Liver (tissue), 3 donors: ENCODE data around the gene ASPG.

Source experiments
- HNF4A ChIP-seq, 2 donors: conservative IDR thresholded peaks; 2 replicates each; pipeline ENCODE4 v1.6.1; 2016; ENCODE audit warnings: antibody characterized with exemption in 2 of 2, mild to moderate bottlenecking in 2 of 2
- SP1 ChIP-seq: IDR thresholded peaks from 2 replicates; pipeline ENCODE4 v1.6.1; 2018; ENCODE audit warnings: antibody characterized with exemption, mild to moderate bottlenecking
- TAF1 ChIP-seq: conservative IDR thresholded peaks from 2 replicates; pipeline ENCODE4 v1.6.1; 2016; ENCODE audit warnings: antibody characterized with exemption, mild to moderate bottlenecking
- TF ChIP-seq, protein P1 (sequence below): fragments of 150-350 bp; IDR thresholded peaks from 2 replicates; pipeline ENCODE4 v1.5.1; 2017; ENCODE audit warnings: improper control_type of control experiment, low read depth, low read length; ENCODE audit not compliant: missing input control
- donor health status: healthy.
- donor health status: healthy.

DNA sequence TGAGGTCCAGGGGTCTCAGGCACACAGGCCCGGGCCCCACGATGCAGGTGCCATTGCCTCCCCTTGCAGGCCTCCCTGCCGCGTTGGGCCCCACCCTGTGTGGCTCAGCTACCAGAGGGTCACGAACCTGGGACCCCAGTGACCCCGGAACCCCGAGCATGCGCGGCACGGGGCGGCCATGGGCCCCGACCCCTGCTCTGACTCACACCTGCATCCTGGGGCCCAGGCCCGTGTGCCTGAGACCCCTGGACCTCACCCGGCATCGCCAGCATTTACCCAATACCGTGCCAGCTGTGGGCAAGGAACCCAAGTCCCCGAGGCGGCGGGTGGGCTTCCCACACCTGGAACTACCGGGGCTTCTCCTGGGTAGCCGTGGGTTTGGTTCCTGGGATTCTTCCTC lies 78.0 kb downstream of the ASPG start:
- TF ChIP-seq, protein P1, sequence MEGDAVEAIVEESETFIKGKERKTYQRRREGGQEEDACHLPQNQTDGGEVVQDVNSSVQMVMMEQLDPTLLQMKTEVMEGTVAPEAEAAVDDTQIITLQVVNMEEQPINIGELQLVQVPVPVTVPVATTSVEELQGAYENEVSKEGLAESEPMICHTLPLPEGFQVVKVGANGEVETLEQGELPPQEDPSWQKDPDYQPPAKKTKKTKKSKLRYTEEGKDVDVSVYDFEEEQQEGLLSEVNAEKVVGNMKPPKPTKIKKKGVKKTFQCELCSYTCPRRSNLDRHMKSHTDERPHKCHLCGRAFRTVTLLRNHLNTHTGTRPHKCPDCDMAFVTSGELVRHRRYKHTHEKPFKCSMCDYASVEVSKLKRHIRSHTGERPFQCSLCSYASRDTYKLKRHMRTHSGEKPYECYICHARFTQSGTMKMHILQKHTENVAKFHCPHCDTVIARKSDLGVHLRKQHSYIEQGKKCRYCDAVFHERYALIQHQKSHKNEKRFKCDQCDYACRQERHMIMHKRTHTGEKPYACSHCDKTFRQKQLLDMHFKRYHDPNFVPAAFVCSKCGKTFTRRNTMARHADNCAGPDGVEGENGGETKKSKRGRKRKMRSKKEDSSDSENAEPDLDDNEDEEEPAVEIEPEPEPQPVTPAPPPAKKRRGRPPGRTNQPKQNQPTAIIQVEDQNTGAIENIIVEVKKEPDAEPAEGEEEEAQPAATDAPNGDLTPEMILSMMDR, result no peak
- TF ChIP-seq SP1 (no peak), TAF1 (no peak), HNF4A (conservative IDR thresholded peaks at IDR 0.05) (no peak)
